ENCODE measurements around the gene SLC9A5. TPM values are rescaled to one million over a fixed set of nuclear protein-coding genes. Genes with fewer than 3 reads are reported as not detected.

The SLC9A5 gene
- total RNA-seq, 1 experiment from 2014 or later = 5.6 TPM

GRCh38 chr16:67238806-67239470 lies 9.8 kb upstream of the SLC9A5 start:
- H3K27me3 ChIP-seq (ENCODE audit: insufficient read depth, low read length) = no peaks in the 10 kb centered on the region
- CTCF ChIA-PET = no interaction called here
- peaks cover 30 to 54% of the 10 kb centered on the region in 2 experiments for H3K4me1 ChIP-seq (ENCODE audit: control insufficient read depth in 1 of 2, insufficient read depth in 2 of 2, low read length in 2 of 2)
- H3K9me3 ChIP-seq (ENCODE audit: control insufficient read depth in 1 of 2, insufficient read depth in 1 of 2, low read depth in 1 of 2, low read length in 2 of 2) = no peaks in the 10 kb centered on the region
- H3K4me2 ChIP-seq (ENCODE audit: low read length) = no peak overlapping the region
- no peaks in the 10 kb centered on the region for H3K9me2 ChIP-seq (ENCODE audit: insufficient read depth)
- DNase-seq (ENCODE audit: low read depth, low spot score) (no peak), ATAC-seq (no peak)
- peaks cover 22 to 41% of the 10 kb centered on the region in 2 experiments for H3K36me3 ChIP-seq (ENCODE audit: control insufficient read depth in 1 of 2, insufficient read depth in 2 of 2, low read length in 2 of 2)
- intact Hi-C loops (cut with micrococcal nuclease) = no loop called here
- BruUV-seq (replicated peaks) = no TSS peak
- POLR2A ChIA-PET = interaction anchor here (1.1 to 1.2 kb wide), 2 partner anchors 8 to 11 kb away, joined by 3 to 4 read pairs; partner anchors contain the start of gene TMEM208
- TF ChIP-seq EZH2 (IDR thresholded peaks at IDR 0.05) = no peak
- no peak for TF ChIP-seq EZH2phosphoT487 (IDR thresholded peaks at IDR 0.05; ENCODE audit: borderline replicate concordance)
- TF ChIP-seq ZNF274 (IDR thresholded peaks at IDR 0.05; ENCODE audit: low read depth, low read length) = no peak
- no peak for TF ChIP-seq YY1 (IDR thresholded peaks at IDR 0.05; ENCODE audit: extremely low read depth, insufficient replicate concordance, low read depth, low read length)
- TF ChIP-seq FOSL1 (IDR thresholded peaks at IDR 0.05; ENCODE audit: low read depth) = no peak
- TF ChIP-seq POLR2A (IDR thresholded peaks at IDR 0.05; ENCODE audit: borderline replicate concordance, extremely low read depth, insufficient read depth, insufficient read length) = no peak
- TF ChIP-seq REST (IDR thresholded peaks at IDR 0.05; ENCODE audit: low read depth) = no peak
- TF ChIP-seq ZFX (IDR thresholded peaks at IDR 0.05) = no peak
- TF ChIP-seq CBX3 (IDR thresholded peaks at IDR 0.05; ENCODE audit: low read depth) = no peak
- no peak for TF ChIP-seq TCF7L2 (IDR thresholded peaks at IDR 0.05; ENCODE audit: borderline replicate concordance, extremely low read depth, insufficient read depth, insufficient read length)
- no peak for TF ChIP-seq ELF1 (IDR thresholded peaks at IDR 0.05; ENCODE audit: borderline replicate concordance, low read depth)
- no peak for TF ChIP-seq SP1 (IDR thresholded peaks at IDR 0.05; ENCODE audit: low read depth)
- TF ChIP-seq MAX (IDR thresholded peaks at IDR 0.05) = no peak
- TF ChIP-seq CTCF (IDR thresholded peaks at IDR 0.05 in 2 of 3, conservative IDR thresholded peaks at IDR 0.05 in 1 of 3; ENCODE audit: borderline replicate concordance in 1 of 3, insufficient read depth in 1 of 3, low read depth in 2 of 3, low read length in 2 of 3) = no peak
- TF ChIP-seq CEBPB (IDR thresholded peaks at IDR 0.05; ENCODE audit: low read depth) = no peak
- TF ChIP-seq SIN3A (IDR thresholded peaks at IDR 0.05; ENCODE audit: low read depth) = no peak
- TF ChIP-seq EGR1 (IDR thresholded peaks at IDR 0.05; ENCODE audit: low read depth) = no peak
- no peak for TF ChIP-seq ZBTB33 (IDR thresholded peaks at IDR 0.05; ENCODE audit: extremely low read depth, insufficient replicate concordance, low read length)
- no peak for TF ChIP-seq RAD21 (IDR thresholded peaks at IDR 0.05; ENCODE audit: low read depth)
- no peak for TF ChIP-seq ATF3 (IDR thresholded peaks at IDR 0.05)
- RAD21 ChIA-PET (ENCODE audit: low non-redundant PET in 1 of 2, low total read pairs in 2 of 2, uncharacterized antibody in 2 of 2, unreplicated experiment in 2 of 2) = no interaction called here
- H2AFZ ChIP-seq (ENCODE audit: low read depth, low read length, poor library complexity, severe bottlenecking) = no peak overlapping the region
- no peak overlapping the region; the same call in 1 of the 2 replicates for H3K27ac ChIP-seq (ENCODE audit: low read depth, low read length)
- H3K4me3 ChIP-seq (replicated peaks in 1 of 2; ENCODE audit: low read depth in 1 of 2, low read length in 2 of 2) = no peak overlapping the region
- H4K20me1 ChIP-seq (ENCODE audit: insufficient read depth) = no peaks in the 10 kb centered on the region
- H3K9ac ChIP-seq (ENCODE audit: low read length) = no peak overlapping the region
- peaks cover 58% of the 10 kb centered on the region for H3K79me2 ChIP-seq (ENCODE audit: insufficient read depth, low read length)

Data from HCT116 (cell line).